HepG2 (cell line): ENCODE data around the gene IPO13. TPM values are rescaled to one million over a fixed set of nuclear protein-coding genes. Genes with fewer than 3 reads are reported as not detected.

Experiments used
- ATF3 ChIP-seq: sonication (generic); formaldehyde crosslinking; IDR thresholded peaks from 2 replicates; pipeline ENCODE4 v1.4.0; 2020; ENCODE audit warnings: missing genetic modification reagents
- FIP1L1 ChIP-seq: fragments of 200-400 bp; formaldehyde crosslinking; IDR thresholded peaks from 2 replicates; pipeline ENCODE4 v1.6.1; 2018; ENCODE audit warnings: low read depth, mild to moderate bottlenecking, low read length, moderate library complexity, borderline replicate concordance; ENCODE audit not compliant: insufficient read depth
- KDM1A ChIP-seq: IDR thresholded peaks from 2 replicates; pipeline ENCODE4 v1.6.1; 2016; ENCODE audit warnings: missing compliant biosample characterization
- MAFG ChIP-seq: sonication (generic); formaldehyde crosslinking; IDR thresholded peaks from 2 replicates; pipeline ENCODE4 v1.5.1; 2020; ENCODE audit warnings: mild to moderate bottlenecking, missing genetic modification reagents
- POLR2AphosphoS5 ChIP-seq: IDR thresholded peaks from 2 replicates; pipeline ENCODE4 v1.6.1; 2012; ENCODE audit warnings: low read depth, low read length
- REPIN1 ChIP-seq: sonication (generic); formaldehyde crosslinking; IDR thresholded peaks from 2 replicates; pipeline ENCODE4 v1.8.0; 2022; ENCODE audit warnings: missing genetic modification reagents, low read depth, mild to moderate bottlenecking, borderline replicate concordance
- SNAPC4 ChIP-seq: sonication (generic); formaldehyde crosslinking; IDR thresholded peaks from 2 replicates; pipeline ENCODE4 v1.4.0; 2020; ENCODE audit warnings: mild to moderate bottlenecking, missing genetic modification reagents
- TSC22D2 ChIP-seq: sonication (generic); formaldehyde crosslinking; IDR thresholded peaks from 2 replicates; pipeline ENCODE4 v1.5.1; 2020; ENCODE audit warnings: missing genetic modification reagents, mild to moderate bottlenecking, borderline replicate concordance
- ZNF678 ChIP-seq: sonication (generic); formaldehyde crosslinking; IDR thresholded peaks from 2 replicates; pipeline ENCODE4 v1.4.0; 2020; ENCODE audit warnings: mild to moderate bottlenecking, missing genetic modification reagents
- polyA plus RNA-seq, 8 experiments: library from polyadenylated mRNA; depleted of rRNA in 3 of 8; stranded (reverse) in 7 of 8; unstranded in 1 of 8; fragments of >200 nt; fragmentation: Illumina TruSeq in 4 of 8; extraction: Trizol in 4 of 8; gene quantifications; 2 replicates each; pipeline versions ENCODE4 v1.2.1 to v1.2.3, GENCODE V29; 2011 to 2016; ENCODE audit warnings: low read depth in 4 of 8, missing spikeins in 1 of 8, mixed read lengths in 1 of 8; ENCODE audit not compliant: insufficient read depth in 1 of 8
- total RNA-seq, 5 experiments: library from RNA; depleted of rRNA; stranded (reverse); fragments of >200 nt; fragmentation: Illumina TruSeq; extraction: Trizol; gene quantifications; 2 replicates each; pipeline ENCODE4 v1.2.3, GENCODE V29; 2016; ENCODE audit warnings: low read depth in 1 of 5
- TF ChIP-seq, protein P1 (sequence below), 2 experiments: sonication (generic) in 1 of 2; formaldehyde crosslinking in 1 of 2; IDR thresholded peaks; 2 replicates each; pipeline versions ENCODE4 v1.6.1 to v1.9.0; 2014 to 2022; ENCODE audit warnings: antibody characterized with exemption in 1 of 2, borderline replicate concordance in 1 of 2, inconsistent platforms in 1 of 2, low read depth in 1 of 2, missing genetic modification reagents in 1 of 2
- TF ChIP-seq, protein P2 (sequence below): sonication (generic); formaldehyde crosslinking; conservative IDR thresholded peaks from 2 replicates; pipeline ENCODE4 v1.4.0; 2020; ENCODE audit warnings: missing genetic modification reagents
- TF ChIP-seq, protein P3 (sequence below): sonication (generic); formaldehyde crosslinking; IDR thresholded peaks from 2 replicates; pipeline ENCODE4 v1.8.0; 2022; ENCODE audit warnings: missing genetic modification reagents, mild to moderate bottlenecking, borderline replicate concordance

Gene IPO13
- total and polyA plus RNA-seq, 2 of the 13 experiments (the other 11 are each of a cell fraction or from before 2014, with no cell fraction given): 12.9 to 15.6 TPM

DNA sequence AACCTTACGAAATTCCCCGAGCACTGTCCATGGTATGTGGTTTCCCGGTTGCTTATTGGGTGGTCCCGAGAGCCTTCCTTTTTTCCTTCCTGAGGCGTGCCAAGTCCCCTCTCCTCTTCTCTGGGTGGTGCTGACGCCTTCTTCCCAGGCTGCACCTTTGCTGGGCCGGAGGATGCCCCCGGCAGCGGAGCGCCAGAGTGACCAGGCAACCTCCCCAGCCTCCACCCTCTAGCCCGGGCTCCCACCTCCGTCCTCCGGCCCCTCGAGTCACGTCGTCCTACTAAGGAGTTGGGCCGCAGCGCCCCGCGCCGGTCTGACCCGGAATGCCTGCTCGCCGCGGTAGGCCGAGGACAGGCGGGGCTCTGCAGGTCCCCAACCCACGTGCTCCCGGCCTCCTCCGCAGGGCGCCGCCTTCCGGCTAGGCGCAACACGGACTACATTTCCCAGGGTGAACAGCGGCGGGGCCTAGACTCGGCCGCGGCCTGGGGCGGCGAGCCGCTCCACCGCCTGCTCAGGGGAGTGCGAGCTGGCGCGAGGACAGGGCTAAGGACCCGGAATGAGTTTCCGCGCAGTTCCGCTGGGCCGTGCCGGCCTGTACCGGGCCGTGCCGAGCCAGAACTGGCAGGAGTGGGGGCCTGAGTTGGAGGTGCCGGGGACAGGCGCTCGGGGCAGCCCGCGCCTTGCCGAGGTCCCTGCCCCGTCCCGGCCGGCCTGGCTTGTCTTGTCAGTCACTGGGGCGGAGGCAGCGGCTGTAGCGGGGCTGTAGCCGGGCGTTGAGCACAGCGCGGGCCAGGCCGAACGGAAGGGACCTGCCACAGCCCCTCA, at the start of gene IPO13 (continued):
- TF ChIP-seq, protein P1, sequence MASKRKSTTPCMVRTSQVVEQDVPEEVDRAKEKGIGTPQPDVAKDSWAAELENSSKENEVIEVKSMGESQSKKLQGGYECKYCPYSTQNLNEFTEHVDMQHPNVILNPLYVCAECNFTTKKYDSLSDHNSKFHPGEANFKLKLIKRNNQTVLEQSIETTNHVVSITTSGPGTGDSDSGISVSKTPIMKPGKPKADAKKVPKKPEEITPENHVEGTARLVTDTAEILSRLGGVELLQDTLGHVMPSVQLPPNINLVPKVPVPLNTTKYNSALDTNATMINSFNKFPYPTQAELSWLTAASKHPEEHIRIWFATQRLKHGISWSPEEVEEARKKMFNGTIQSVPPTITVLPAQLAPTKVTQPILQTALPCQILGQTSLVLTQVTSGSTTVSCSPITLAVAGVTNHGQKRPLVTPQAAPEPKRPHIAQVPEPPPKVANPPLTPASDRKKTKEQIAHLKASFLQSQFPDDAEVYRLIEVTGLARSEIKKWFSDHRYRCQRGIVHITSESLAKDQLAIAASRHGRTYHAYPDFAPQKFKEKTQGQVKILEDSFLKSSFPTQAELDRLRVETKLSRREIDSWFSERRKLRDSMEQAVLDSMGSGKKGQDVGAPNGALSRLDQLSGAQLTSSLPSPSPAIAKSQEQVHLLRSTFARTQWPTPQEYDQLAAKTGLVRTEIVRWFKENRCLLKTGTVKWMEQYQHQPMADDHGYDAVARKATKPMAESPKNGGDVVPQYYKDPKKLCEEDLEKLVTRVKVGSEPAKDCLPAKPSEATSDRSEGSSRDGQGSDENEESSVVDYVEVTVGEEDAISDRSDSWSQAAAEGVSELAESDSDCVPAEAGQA (IDR thresholded peaks at IDR 0.05; ENCODE audit: low read depth): no peak
- TF ChIP-seq, protein P1 (CRISPR knock-in tag; IDR thresholded peaks at IDR 0.05; ENCODE audit: borderline replicate concordance): no peak
- TF ChIP-seq, protein P2, sequence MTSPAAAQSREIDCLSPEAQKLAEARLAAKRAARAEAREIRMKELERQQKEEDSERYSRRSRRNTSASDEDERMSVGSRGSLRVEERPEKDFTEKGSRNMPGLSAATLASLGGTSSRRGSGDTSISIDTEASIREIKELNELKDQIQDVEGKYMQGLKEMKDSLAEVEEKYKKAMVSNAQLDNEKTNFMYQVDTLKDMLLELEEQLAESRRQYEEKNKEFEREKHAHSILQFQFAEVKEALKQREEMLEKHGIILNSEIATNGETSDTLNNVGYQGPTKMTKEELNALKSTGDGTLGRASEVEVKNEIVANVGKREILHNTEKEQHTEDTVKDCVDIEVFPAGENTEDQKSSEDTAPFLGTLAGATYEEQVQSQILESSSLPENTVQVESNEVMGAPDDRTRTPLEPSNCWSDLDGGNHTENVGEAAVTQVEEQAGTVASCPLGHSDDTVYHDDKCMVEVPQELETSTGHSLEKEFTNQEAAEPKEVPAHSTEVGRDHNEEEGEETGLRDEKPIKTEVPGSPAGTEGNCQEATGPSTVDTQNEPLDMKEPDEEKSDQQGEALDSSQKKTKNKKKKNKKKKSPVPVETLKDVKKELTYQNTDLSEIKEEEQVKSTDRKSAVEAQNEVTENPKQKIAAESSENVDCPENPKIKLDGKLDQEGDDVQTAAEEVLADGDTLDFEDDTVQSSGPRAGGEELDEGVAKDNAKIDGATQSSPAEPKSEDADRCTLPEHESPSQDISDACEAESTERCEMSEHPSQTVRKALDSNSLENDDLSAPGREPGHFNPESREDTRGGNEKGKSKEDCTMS (CRISPR knock-in tag): no peak
- TF ChIP-seq KDM1A (CRISPR knock-in tag) (peak; percentile 65; the same call in 1 of the 2 replicates), REPIN1 (CRISPR knock-in tag) (peak; percentile 74; the same call in 1 of the 2 replicates), TSC22D2 (CRISPR knock-in tag) (peak; percentile 80; the same call in 1 of the 2 replicates), FIP1L1 (no peak), ZNF678 (CRISPR knock-in tag) (no peak), SNAPC4 (CRISPR knock-in tag) (no peak), ATF3 (CRISPR knock-in tag) (no peak), MAFG (no peak), POLR2AphosphoS5 (peak; percentile 66)
- TF ChIP-seq, protein P3, sequence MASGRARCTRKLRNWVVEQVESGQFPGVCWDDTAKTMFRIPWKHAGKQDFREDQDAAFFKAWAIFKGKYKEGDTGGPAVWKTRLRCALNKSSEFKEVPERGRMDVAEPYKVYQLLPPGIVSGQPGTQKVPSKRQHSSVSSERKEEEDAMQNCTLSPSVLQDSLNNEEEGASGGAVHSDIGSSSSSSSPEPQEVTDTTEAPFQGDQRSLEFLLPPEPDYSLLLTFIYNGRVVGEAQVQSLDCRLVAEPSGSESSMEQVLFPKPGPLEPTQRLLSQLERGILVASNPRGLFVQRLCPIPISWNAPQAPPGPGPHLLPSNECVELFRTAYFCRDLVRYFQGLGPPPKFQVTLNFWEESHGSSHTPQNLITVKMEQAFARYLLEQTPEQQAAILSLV: no peak
